CD4-positive, alpha-beta T cell treated with Interferon alpha-2 for 1 hour (primary cell): Measurements from ENCODE around the gene NCOR2.
A peak's percentile ranks its signal among the peaks of the same experiment; 100 is the strongest.

Experiments used
- DNase-seq, 2 donors: peaks; one replicate each; pipeline ENCODE4 v3.0.0-alpha.2; 2020 to 2022

NCOR2 gene

DNA sequence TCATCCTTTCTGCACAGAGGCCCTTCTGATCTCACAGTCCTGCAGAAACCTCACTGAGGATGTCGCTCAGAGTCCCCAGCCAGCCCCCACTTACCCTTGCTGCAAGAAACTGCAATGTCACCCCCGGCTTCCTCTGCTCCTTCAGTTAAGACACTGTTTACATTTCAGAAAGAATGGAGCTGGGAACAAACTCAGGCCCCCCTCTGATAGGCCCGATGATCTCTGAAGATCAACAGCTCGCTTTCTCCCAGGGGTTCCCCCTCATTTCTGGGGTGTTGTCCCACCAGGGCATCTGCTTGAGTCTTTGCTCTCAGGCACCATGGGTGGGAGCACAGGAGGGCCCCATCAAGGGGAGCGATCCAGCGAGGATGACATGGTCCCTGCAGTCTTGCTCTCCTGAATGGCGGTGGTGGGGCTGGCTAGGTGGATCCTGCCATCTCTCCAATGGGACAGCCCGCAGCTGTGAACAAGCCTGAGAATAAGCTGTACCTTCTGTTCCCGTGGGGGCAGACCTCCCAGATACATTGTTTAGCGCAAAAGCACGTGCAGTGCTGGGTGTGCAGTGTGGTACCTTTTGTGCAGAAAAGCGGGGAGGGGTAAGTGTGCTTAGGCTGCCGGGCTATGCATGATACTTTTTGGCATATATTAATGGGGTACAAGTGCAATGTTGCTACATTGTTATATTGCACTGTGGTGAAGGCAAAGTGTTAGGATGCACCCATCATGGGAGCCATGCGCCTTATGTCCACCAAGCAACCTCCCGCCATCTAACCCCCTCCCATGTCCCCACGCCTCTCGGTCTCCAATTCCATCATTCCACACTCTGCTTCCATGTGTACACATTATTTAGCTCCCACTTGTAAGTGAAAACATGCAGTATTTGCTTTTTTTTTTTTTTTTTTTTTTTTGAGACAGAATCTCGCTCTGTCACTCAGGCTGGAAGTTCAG lies 6.7 kb upstream of the NCOR2 start:
- no peak for DNase-seq

DNA sequence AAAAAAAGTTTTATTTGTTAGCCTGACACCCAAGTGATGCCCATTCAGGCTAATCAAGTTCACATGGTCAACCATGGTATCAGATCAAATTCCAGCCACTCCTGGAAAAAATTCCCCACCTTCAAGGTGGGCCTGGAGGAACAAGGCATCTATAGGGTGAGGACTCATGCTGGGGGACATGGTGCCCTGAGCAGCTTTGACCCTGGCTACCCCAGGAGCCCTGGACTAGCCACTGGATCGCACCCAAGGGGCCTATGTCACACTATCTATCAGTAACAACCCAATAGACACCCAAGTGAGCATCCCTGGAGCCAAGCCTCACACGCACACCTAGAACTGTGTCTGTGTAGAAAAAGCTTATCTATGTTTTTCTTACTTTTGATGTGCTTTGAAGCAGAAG lies 4.1 kb upstream of the NCOR2 start:
- DNase-seq: no peak

DNA sequence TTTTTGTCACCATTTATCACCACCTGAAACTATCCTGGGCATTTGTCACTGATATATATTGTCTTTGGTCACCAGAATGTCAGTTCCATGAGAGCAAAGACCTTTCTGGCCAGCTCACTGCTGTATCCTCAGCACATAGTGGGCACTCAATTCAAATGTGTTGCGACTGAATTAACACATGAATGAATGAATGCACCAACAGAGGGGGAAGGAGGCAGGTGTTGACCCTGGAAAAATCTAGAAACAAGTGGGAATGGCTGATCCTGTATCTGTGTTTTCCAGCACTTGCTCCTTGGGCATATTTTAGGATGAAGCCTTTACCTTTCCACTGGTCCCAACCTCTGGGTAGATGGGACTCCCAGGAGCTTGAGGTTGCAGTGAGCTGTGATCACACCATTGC lies 3.4 kb upstream of the NCOR2 start:
- DNase-seq: no peak

DNA sequence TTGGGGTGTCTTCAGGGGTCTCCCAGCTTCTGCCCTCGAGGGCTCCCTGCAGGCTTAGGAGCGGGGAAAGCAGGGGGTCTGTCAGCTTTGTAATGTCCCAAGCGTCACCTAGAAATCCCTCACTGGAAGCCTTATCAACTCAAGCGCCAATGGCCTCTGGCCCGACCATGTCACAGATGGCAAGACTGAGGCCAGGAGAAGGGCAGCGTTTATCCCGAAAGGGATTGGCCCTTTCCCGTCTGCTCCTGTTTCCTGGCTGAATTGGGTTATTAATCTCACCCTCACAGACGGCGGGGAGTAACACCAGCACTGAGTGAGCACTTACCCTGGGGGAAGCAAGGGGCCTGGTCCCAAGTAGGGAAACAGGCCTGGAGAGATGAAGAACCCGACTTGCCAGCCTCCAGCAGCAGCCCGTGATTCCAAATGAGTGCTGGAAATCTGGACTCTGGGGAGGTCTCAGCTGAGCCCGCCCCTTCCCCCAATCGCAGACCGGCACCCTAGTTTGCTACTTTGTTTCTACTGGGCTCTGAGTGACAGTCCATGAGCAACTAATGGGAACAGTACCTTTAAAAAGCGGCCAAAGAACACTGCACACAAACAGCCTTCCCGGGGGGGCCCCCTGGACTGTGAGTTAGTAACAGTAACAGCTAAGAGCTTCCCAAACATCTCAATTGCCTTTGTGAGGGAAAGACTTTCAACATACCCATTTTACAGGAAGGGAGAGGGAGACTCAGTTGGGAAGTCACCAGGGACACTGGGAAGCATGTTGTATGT lies 2.1 kb upstream of the NCOR2 start:
- no peak for DNase-seq

DNA sequence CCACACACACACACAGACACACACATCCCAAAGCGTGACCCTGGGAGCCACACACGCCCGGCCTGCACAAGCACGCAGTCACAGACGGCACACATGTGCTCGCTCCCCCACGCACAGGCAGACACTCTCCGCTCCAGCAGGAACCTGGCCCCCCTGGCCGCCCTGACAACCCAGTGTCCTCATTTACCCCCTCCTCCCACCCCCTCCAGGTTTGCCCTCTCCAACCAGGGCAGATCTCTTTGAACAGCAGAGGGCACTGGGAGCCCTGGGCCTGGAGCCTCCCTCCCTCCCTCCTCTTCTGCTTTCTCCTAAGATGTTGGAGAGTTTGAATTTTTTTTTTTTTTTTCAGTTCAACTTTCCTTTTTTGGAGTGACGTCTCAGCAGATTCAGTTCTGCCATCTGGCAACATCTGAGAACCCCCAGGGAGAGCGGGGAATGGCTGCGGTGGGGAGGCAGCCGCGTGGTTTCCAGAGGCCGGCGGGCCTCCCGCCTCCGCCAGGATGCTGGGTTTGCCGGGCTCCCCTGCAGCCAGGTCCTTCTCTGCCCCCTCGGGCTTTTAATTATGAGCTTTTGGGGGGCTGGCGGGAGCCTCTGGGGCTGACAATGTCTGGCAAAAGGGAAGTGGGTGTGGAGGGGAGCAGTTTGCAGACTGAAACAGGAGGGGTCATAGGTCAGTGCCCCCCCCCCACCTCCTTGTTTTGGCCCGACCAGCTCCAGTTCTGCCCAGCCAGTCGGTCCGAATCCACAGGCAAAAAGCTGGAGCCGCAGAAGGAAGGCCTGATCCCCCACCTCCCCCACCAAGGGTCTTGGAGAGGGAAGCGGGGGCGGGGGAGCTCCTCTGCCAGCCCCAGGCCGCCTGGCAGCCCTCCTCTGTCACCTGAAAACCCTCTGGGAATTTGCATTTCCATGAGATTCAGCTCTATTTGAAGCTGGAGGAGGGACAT lies 1.3 kb upstream of the NCOR2 start:
- peak; percentile 27 to 53 for DNase-seq

DNA sequence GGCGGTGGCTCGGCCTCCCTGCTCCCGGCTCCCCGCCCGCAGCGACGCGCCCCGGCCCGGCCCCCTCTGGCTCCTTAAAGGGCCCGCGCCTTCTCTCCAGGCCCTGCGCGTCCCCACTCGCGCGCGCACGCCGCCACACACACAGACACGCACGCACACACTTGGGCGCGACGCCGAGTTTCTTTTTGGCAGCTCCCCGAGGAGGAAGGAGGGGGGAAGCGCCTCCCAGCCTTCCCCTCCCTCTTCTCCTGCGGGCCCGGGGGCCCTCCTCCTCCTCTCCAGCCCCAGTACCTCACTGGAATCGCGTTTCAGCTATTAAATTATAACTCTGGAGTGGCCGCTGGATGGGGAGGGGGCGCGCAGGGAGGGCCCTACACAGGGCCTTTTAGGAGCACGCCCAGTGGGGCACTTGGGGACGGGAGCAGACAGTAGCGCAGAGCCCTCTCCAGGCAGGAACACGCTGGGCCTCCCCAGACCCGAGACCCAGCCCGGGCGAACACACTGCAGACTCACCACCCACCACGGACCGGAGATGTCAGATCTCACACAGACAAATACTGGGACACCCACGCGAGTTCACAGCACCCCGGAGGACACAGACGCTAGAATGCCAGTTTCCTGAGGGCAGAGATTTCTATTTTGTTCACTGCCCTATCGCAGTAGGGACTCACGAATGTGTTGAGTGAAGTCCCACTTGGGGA lies 411 bp upstream of the NCOR2 start:
- peak; percentile 88 to 90 for DNase-seq

DNA sequence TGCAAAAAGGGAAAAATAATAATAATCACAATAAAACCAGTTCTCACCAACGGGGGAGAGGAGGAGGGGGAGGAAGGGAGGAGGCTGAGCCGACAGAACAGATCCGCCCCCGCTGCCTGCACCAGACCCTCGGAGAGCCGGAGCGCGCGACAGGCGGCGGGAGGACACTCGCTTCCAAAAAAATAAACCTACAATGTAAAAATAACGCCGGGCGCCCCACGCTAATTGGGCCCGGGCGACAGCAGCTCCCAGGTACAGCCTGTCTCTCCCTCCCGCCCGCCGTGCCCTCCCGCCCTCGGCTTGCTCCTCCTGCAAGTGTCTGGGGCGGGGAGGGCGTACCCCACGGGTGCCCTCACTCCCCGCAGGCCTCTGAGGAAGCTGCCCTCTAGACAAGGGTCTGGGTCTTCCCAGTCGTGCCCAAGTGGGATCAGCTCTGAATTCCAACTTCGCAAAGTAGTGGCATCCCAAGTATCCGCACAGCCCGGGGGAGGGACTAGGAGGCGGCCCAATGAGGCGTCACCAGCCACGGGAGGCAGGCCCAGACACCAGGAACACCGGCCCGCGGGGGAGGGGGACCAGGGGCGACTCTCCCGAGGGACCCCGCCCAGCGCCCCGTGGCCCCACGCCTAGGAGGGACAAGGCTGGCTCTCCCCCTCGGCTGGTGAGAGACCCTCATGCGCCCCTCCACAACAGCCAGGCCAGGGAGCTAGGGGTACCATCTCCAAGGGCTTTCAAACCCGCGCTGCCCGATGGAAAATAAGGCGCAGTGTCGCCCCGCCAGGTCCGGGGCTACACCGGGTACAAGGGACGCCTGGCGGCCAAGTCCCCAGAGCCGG lies 1.0 kb downstream of the NCOR2 start:
- peak; percentile 41 to 65 for DNase-seq

DNA sequence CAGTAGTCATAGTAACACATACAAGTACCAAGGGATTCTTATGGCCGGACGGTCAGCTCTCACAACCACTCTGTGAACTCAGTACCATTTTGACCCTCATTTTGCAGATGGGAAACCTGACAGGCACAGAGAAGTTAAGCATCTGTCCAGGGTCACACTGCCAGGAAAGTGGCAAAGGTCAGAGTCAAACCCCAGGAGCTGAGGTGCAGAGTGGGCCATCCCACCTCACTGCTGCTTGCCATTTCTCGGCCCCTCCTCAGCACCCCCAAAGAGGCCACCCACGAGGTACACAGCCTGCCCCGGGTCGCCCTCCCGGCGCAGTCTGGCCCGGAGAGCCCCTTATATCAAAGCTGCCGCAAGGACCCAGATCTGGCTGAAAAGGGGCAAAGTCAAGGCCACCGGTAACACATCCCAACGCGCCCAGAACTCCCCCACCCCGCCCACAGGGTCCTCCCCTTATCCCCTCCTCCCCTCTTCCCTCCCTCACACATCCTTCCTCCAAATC lies 1.7 kb downstream of the NCOR2 start:
- DNase-seq: no peak

DNA sequence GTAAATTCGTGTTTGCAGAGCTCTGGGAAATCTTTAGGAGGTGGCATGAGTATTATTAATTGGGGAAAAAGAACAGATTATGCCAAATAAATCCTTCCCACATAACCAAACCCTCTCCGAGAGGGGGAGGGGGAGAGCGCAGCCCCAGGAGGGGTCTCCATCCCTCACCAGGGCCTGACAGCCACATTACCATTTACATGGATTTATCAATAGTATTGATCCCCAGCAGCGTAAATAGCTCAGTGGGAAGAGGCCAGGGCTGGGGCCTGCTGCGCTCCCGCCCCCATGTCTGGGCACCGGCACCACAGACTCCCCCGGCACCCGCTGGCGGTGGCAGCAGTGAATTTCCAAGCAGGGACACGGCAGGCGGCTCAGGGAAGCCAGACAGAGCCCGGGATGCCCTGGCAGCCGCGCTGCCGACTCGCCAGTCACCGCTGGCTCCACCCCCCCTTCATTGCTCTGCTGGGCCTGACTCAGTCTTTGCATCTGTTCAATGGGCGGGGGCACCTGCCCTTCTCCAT lies 2.4 kb downstream of the NCOR2 start:
- DNase-seq: no peak

DNA sequence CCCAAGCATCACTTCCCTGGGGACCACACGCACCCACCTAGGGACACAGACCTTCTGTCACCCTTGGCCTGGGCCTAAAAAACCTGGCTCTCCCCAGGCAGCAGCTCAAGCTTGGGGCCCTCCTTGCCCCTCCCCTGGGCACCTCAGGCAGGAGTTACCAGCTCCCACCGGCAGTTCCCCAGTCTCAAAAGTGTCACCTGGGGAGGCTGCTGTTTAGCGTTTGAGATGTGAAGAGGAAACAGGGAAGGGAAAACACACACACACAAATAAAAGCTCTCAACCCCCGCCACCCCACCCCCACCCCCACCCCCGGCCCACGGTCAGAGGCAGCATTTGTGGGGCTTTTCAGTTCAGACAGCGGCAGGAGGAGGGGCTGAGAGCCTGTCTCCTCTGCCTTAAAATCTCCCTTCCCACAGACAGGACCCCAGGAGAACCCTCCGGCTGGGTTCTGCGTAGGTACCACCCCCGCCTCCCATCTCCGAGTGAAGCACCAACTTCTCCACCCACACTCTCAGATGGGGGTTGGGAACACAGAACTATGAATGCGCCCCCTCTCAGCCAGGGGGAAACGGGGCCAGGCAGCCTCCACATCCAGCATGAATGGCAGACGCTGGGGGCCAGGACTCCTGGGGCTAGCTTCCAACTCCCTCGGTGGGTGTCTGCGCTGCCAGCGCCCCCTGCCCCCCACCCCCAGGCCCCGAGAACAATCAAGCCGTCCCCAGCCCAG lies 3.0 kb downstream of the NCOR2 start:
- DNase-seq: no peak

DNA sequence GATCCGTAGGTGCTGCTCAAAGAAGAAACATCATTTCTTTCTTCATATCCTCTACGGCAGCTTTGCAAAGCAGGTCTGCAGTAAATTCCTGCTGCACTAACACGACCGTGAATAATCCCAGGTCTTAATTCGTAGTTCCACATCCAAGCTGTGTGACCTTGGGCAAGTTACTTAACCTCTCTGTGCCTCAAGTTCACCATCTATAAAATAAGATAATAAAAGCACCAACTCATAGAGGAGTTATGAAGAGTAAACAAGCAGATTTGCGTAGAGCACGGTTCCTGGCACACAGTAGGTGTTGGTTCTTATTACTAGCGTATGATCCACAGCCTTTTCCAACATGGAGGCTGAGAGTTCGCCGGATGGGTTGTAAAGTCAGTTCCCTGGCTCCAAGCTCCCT lies 3.6 kb downstream of the NCOR2 start:
- no peak for DNase-seq

DNA sequence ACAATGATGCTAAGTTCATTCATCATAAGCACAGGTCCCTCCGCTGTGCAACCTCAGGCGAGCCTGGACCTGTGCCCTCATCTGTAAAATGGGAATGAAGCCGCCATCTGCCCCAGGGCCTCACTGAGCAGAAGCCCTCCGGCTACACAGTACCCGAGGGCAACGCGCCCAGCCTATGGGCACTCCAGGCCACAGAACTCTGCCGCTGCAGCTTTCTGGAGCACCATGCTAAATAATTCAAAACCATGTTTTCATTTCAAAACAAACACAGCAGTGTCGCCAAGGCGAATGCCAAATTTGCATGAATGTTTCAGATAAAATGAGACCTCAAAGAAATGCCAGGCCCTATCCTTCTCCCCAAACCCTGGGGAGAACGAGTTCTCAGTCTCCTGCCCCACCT lies 4.0 kb downstream of the NCOR2 start:
- no peak for DNase-seq

DNA sequence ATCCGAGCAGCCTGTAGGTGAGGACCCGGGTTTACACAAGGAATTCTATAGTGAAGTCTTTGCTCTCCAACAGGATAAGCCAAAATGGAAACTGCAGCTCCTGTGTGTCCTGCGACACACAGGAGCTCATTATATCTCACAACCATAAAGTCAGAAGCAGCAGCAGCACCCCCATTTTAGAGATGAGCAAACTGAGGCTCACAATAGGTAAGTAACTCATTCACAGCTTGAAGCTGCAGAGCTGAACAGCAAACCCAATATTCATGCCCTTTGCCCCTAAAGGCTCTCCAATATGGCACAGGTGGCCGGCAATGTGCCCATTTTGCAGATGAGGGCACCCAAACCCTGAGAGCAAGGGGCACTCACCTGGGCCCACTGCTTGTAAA lies 4.6 kb downstream of the NCOR2 start:
- DNase-seq: no peak

DNA sequence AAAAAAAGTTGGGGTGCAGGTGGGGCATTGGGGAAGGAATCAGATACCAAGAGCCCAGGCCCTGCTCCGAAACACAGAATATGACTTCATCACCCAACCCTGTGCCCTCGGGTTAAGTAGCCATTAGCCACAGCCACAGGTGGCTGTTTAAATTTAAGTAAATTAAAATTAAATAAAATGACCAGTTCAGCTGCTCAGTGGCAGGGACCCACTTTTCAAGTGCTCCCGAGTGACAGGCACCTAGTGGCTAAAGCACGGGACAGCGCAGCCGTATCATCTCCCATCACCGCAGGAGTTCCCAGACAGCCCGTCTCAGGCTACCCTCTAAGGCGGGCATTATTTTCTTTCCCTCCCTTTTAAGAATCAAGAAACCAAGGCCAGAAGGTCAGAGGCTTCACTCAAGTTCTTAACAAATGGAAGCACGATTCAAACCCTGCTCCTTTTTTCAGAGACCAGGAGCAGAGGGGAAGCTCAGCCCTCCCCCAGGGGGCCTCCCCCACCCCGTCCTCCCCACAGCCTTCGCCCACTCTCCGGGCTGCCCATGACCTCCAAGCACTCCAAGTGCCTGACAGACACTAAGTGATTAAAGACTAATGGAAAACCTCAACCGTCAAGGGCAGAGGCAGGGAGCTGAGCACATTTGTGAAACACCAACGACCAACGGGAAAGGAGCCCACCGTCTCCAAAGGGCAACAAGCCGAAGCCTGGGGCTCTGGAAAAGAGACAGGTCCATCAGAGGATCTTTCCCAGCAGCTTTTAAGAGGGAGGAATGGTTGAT lies 5.2 kb downstream of the NCOR2 start:
- no peak for DNase-seq

DNA sequence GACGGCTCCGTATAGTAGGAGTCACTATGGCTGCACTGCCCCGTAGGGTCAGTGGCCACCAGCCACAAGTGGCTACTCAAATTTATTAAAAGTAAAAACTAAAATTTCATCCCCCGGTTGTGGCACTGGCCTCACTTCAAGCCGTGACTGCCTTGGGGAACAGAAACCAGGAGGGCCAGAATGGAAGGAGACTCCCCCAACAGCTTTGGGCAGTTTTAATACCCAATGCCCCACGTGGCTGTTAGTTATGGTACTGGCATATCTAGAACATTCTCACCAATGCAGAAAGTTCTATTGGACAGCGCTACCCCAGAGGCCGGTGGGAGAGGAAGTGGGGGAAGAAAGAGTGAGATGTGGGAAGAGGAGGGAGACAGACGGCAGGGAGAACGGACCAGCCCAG lies 6.2 kb downstream of the NCOR2 start:
- DNase-seq: no peak

DNA sequence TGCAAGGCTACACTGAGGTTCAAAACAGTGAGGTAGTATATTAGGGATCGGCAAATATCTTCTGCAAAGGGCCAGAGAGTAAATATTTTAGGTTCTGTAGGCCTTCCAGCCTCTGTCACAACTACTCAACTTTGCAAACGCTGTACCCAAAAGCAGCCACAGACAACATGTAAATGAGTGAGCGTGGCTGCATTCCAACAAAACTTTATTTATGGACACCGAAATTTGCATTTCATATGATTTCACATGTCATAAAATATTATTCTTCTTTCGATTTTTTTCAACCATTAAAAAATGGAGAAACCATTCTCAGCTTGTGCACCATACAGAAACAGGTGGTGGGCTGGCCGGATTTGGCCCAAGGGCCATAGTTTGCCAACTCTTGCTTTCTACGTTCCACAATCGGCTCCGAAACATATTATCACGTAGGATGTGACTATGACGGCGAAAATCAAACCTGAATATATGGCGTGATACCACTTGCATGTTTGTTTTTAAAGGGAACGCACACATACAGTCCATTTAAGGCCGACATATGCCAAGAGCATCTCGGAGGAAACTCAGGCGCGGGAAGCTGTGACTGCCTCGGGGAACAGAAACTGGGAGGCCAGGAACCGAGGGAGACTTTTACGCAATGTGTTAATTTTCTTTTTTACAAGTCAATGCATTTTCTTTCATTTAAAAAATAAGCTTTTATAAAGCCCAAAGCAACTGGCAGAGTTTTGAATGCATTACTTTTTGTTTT lies 7.1 kb downstream of the NCOR2 start:
- DNase-seq: no peak

DNA sequence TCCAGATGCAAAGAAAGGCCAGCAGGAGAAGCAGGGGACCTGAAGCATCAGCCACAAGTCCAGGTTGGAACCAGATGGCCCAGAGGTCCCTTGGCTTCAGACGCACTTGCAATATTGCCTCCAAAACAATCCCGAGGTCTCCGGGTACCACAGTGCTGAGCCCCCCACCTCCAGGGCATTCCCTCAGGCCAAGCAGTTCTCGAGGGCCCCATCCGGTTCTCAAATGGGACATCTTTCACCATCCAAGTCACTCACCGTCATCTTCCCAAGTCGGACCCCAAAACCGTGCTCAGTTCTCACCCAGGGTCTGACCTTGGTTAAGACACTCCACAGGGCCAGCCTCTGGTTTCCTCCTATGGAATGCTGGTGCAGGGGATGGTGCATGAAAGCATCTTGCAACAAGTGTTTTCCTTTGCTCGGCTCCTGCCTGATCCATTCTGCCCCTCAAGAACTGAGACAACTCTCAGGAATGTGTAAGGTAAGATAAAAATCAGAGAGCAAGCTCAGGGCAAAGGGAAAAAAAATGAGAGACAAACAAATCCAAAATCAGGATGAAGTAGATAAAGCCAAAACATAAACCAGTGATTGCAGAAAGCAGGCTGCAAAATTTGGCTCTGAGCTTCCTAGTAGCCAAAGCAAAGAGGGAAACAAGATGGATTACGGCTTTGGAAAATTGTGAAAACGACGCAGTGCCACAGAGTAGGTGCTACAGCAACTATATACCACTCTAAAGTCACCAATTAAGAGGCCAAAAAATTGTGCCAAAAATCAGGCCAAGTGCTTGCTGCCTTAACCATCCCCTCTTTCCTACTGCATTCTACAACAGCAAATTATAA lies 8.0 kb downstream of the NCOR2 start:
- no peak for DNase-seq

DNA sequence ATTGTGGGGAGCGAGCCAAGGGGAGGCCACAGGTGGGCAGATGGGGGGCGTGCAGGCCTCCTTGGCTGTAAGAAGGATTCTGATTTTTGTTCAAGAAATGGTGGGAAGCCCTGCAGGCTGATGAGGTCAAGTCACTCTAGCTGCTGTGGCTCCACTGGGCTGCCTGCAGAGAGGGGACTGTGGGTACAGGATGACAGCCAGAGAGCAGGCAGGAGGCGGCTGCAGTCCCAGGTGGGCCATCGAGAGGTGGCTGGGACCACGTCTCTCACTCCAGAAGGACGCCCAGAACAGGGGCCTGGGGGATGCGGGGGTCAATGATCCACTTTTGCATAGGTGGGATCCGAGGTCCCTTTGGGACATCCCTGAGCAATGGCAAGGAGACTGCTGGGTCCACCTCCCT lies 9.1 kb downstream of the NCOR2 start:
- DNase-seq: no peak
